ENCODE results near the gene CHCHD3. TPM values are rescaled to one million over a fixed set of nuclear protein-coding genes. Genes with fewer than 3 reads are reported as not detected.

The CHCHD3 gene
- total RNA-seq, 5 donors from 2014 or later (not counting 1 experiment from before 2014, with no cell fraction given), result 25.6 to 33.7 (median 30.3) TPM

- H3K9me3 ChIP-seq, result no peaks in the 10 kb centered on the region
- Mint-ChIP-seq H3K36me3 (peaks cover 34% of the 10 kb centered on the region), H3K27ac (no peak overlapping the region), H3K27me3 (no peaks in the 10 kb centered on the region), H3K9me3 (no peaks in the 10 kb centered on the region), H3K4me1 (peaks cover 2 to 11% (median 6%) of the 10 kb centered on the region in 3 donors), H3K4me3 (no peak overlapping the region)
- no peaks in the 10 kb centered on the region for H3K36me3 ChIP-seq (ENCODE audit: control insufficient read depth in 2 of 2, extremely low read depth in 1 of 2, insufficient read depth in 1 of 2, low read length in 1 of 2)
- H3K4me1 ChIP-seq (ENCODE audit: control insufficient read depth in 1 of 2, extremely low read depth in 1 of 2, insufficient read depth in 2 of 2, low read length in 2 of 2), result no peaks in the 10 kb centered on the region
- no peak overlapping the region for H3K27ac ChIP-seq (ENCODE audit: low read length)
- H3K4me3 ChIP-seq (ENCODE audit: control insufficient read depth in 1 of 2, extremely low read depth in 1 of 2, low read length in 1 of 2), result no peak overlapping the region
- ChIA-PET CTCF (no interaction called here), POLR2A (interaction anchor here in 1 of 2 donors (0.7 kb wide), 1 partner anchor 598 kb away, joined by 5 read pairs; no protein-coding TSS in a partner anchor)
- no peaks in the 10 kb centered on the region for H3K27me3 ChIP-seq (replicated peaks in 1 of 2; ENCODE audit: control insufficient read depth in 2 of 2, extremely low read depth in 1 of 2, insufficient read depth in 2 of 2, low read length in 1 of 2)
- DNase-seq (no peak), ATAC-seq (replicated peaks in 1 of 4) (no peak)
- 100% methylated on average over 2 of the region's 5 CpGs for WGBS (ENCODE audit: insufficient coverage)
These were observed 115.0 kb downstream of the CHCHD3 start for GRCh38 chr7:132966754-132967469.

GRCh38 chr7:132965951-132966350, 115.9 kb downstream of the CHCHD3 start:
- Histone ChIP-seq H3K27me3 (replicated peaks in 1 of 2; ENCODE audit: control insufficient read depth in 2 of 2, extremely low read depth in 1 of 2, insufficient read depth in 2 of 2, low read length in 1 of 2) (no peaks in the 10 kb centered on the region), H3K4me3 (ENCODE audit: control insufficient read depth in 1 of 2, extremely low read depth in 1 of 2, low read length in 1 of 2) (no peak overlapping the region), H3K4me1 (ENCODE audit: control insufficient read depth in 1 of 2, extremely low read depth in 1 of 2, insufficient read depth in 2 of 2, low read length in 2 of 2) (no peaks in the 10 kb centered on the region), H3K9me3 (no peaks in the 10 kb centered on the region), H3K36me3 (ENCODE audit: control insufficient read depth in 2 of 2, extremely low read depth in 1 of 2, insufficient read depth in 1 of 2, low read length in 1 of 2) (no peaks in the 10 kb centered on the region), H3K27ac (ENCODE audit: low read length) (no peak overlapping the region)
- no peak overlapping the region for H3K4me3 Mint-ChIP-seq
- peaks cover 2 to 9% (median 6%) of the 10 kb centered on the region in 3 donors for H3K4me1 Mint-ChIP-seq
- DNase-seq, result no peak
- no peak for ATAC-seq (replicated peaks in 1 of 4)
- no peaks in the 10 kb centered on the region for H3K9me3 Mint-ChIP-seq
- H3K27ac Mint-ChIP-seq, result no peak overlapping the region
- ChIA-PET POLR2A (no interaction called here), CTCF (no interaction called here)
- peaks cover 36% of the 10 kb centered on the region for H3K36me3 Mint-ChIP-seq
- no CpG with 5 or more reads among the region's 3 CpGs for WGBS (ENCODE audit: insufficient coverage)
- no peaks in the 10 kb centered on the region for H3K27me3 Mint-ChIP-seq

- Mint-ChIP-seq H3K36me3 (peaks cover 39% of the 10 kb centered on the region), H3K27ac (no peak overlapping the region), H3K4me1 (peaks cover 2 to 12% (median 6%) of the 10 kb centered on the region in 3 donors), H3K4me3 (no peak overlapping the region), H3K27me3 (no peaks in the 10 kb centered on the region), H3K9me3 (no peaks in the 10 kb centered on the region)
- Histone ChIP-seq H3K27ac (ENCODE audit: low read length) (no peak overlapping the region), H3K27me3 (replicated peaks in 1 of 2; ENCODE audit: control insufficient read depth in 2 of 2, extremely low read depth in 1 of 2, insufficient read depth in 2 of 2, low read length in 1 of 2) (no peaks in the 10 kb centered on the region), H3K4me3 (ENCODE audit: control insufficient read depth in 1 of 2, extremely low read depth in 1 of 2, low read length in 1 of 2) (no peak overlapping the region), H3K9me3 (no peaks in the 10 kb centered on the region), H3K4me1 (ENCODE audit: control insufficient read depth in 1 of 2, extremely low read depth in 1 of 2, insufficient read depth in 2 of 2, low read length in 2 of 2) (no peaks in the 10 kb centered on the region), H3K36me3 (ENCODE audit: control insufficient read depth in 2 of 2, extremely low read depth in 1 of 2, insufficient read depth in 1 of 2, low read length in 1 of 2) (no peaks in the 10 kb centered on the region)
- no peak for DNase-seq
- POLR2A ChIA-PET, result no interaction called here
- CTCF ChIA-PET, result no interaction called here
- WGBS (ENCODE audit: insufficient coverage), result no CpG with 5 or more reads among the region's 6 CpGs
- ATAC-seq (replicated peaks in 1 of 4), result no peak
These were observed 117.0 kb downstream of the CHCHD3 start for GRCh38 chr7:132964876-132965275.

- H3K36me3 Mint-ChIP-seq, result peaks cover 44% of the 10 kb centered on the region
- no peaks in the 10 kb centered on the region for H3K9me3 Mint-ChIP-seq
- ChIA-PET CTCF (interaction anchor here in 1 of 2 donors (0.6 kb wide), 1 partner anchor 183 kb away, joined by 3 read pairs; no protein-coding TSS in a partner anchor), POLR2A (no interaction called here)
- H3K27me3 Mint-ChIP-seq, result no peaks in the 10 kb centered on the region
- no peaks in the 10 kb centered on the region for H3K27me3 ChIP-seq (replicated peaks in 1 of 2; ENCODE audit: control insufficient read depth in 2 of 2, extremely low read depth in 1 of 2, insufficient read depth in 2 of 2, low read length in 1 of 2)
- H3K27ac Mint-ChIP-seq, result no peak overlapping the region
- ATAC-seq (replicated peaks in 1 of 4), result no peak
- H3K36me3 ChIP-seq (ENCODE audit: control insufficient read depth in 2 of 2, extremely low read depth in 1 of 2, insufficient read depth in 1 of 2, low read length in 1 of 2), result peaks cover under 1 to 5% of the 10 kb centered on the region in 2 donors
- no peaks in the 10 kb centered on the region for H3K9me3 ChIP-seq
- no peaks in the 10 kb centered on the region for H3K4me1 ChIP-seq (ENCODE audit: control insufficient read depth in 1 of 2, extremely low read depth in 1 of 2, insufficient read depth in 2 of 2, low read length in 2 of 2)
- 94% methylated on average over 3 of the region's 6 CpGs for WGBS (ENCODE audit: insufficient coverage)
- peaks cover 0 to 2% (median 0%) of the 10 kb centered on the region in 3 donors for H3K4me1 Mint-ChIP-seq
- no peak overlapping the region for H3K27ac ChIP-seq (ENCODE audit: low read length)
- H3K4me3 ChIP-seq (ENCODE audit: control insufficient read depth in 1 of 2, extremely low read depth in 1 of 2, low read length in 1 of 2), result no peak overlapping the region
- no peak overlapping the region for H3K4me3 Mint-ChIP-seq
- no peak for DNase-seq
These were observed 122.0 kb downstream of the CHCHD3 start for GRCh38 chr7:132959891-132960290.

- no peak for ATAC-seq (replicated peaks in 1 of 4)
- no peak overlapping the region for H3K4me3 ChIP-seq (ENCODE audit: control insufficient read depth in 1 of 2, extremely low read depth in 1 of 2, low read length in 1 of 2)
- Mint-ChIP-seq H3K4me3 (no peak overlapping the region), H3K27ac (no peak overlapping the region), H3K9me3 (no peaks in the 10 kb centered on the region), H3K27me3 (no peaks in the 10 kb centered on the region), H3K36me3 (peaks cover 43% of the 10 kb centered on the region), H3K4me1 (peaks cover 0 to 2% (median 0%) of the 10 kb centered on the region in 3 donors)
- no peaks in the 10 kb centered on the region for H3K9me3 ChIP-seq
- CTCF ChIA-PET, result no interaction called here
- POLR2A ChIA-PET, result no interaction called here
- H3K4me1 ChIP-seq (ENCODE audit: control insufficient read depth in 1 of 2, extremely low read depth in 1 of 2, insufficient read depth in 2 of 2, low read length in 2 of 2), result no peaks in the 10 kb centered on the region
- no peak overlapping the region for H3K27ac ChIP-seq (ENCODE audit: low read length)
- 100% methylated on average over 1 of the region's 2 CpGs for WGBS (ENCODE audit: insufficient coverage)
- H3K36me3 ChIP-seq (ENCODE audit: control insufficient read depth in 2 of 2, extremely low read depth in 1 of 2, insufficient read depth in 1 of 2, low read length in 1 of 2), result peaks cover 3 to 5% of the 10 kb centered on the region in 2 donors
- DNase-seq, result no peak
- no peaks in the 10 kb centered on the region for H3K27me3 ChIP-seq (replicated peaks in 1 of 2; ENCODE audit: control insufficient read depth in 2 of 2, extremely low read depth in 1 of 2, insufficient read depth in 2 of 2, low read length in 1 of 2)
These were observed 125.3 kb downstream of the CHCHD3 start for GRCh38 chr7:132956556-132956955.

GRCh38 chr7:132953468-132953867, 128.4 kb downstream of the CHCHD3 start:
- Histone ChIP-seq H3K27ac (ENCODE audit: low read length) (no peak overlapping the region), H3K9me3 (no peaks in the 10 kb centered on the region), H3K27me3 (replicated peaks in 1 of 2; ENCODE audit: control insufficient read depth in 2 of 2, extremely low read depth in 1 of 2, insufficient read depth in 2 of 2, low read length in 1 of 2) (no peaks in the 10 kb centered on the region), H3K36me3 (ENCODE audit: control insufficient read depth in 2 of 2, extremely low read depth in 1 of 2, insufficient read depth in 1 of 2, low read length in 1 of 2) (peaks cover 3 to 5% of the 10 kb centered on the region in 2 donors), H3K4me1 (ENCODE audit: control insufficient read depth in 1 of 2, extremely low read depth in 1 of 2, insufficient read depth in 2 of 2, low read length in 2 of 2) (no peaks in the 10 kb centered on the region), H3K4me3 (ENCODE audit: control insufficient read depth in 1 of 2, extremely low read depth in 1 of 2, low read length in 1 of 2) (no peak overlapping the region)
- H3K4me1 Mint-ChIP-seq, result no peaks in the 10 kb centered on the region
- POLR2A ChIA-PET, result no interaction called here
- CTCF ChIA-PET, result no interaction called here
- ATAC-seq (replicated peaks in 1 of 4) (no peak), DNase-seq (no peak)
- H3K9me3 Mint-ChIP-seq, result no peaks in the 10 kb centered on the region
- WGBS (ENCODE audit: insufficient coverage), result no CpG with 5 or more reads among the region's 2 CpGs
- peaks cover 44% of the 10 kb centered on the region for H3K36me3 Mint-ChIP-seq
- no peak overlapping the region for H3K27ac Mint-ChIP-seq
- no peaks in the 10 kb centered on the region for H3K27me3 Mint-ChIP-seq
- H3K4me3 Mint-ChIP-seq, result no peak overlapping the region

All from T-cell (primary cell).